WTC11 (cell line): ENCODE results near the gene ACP4. TPM values are rescaled to one million over a fixed set of nuclear protein-coding genes. Genes with fewer than 3 reads are reported as not detected.

Experiments
- ATAC-seq: fragments of 200-7000 bp; cut with Tn5 transposase; 2 replicates; pipeline ENCODE4 v1.10.0; 2021; ENCODE audit warnings: mild to moderate bottlenecking, moderate library complexity
- CTCF ChIA-PET: fragments of 300-600 bp; sonication (Branson Sonifier 250); formaldehyde crosslinking; loops from one replicate; lab custom pipeline; 2021; ENCODE audit warnings: antibody characterized with exemption; lab: Charles Lee
- POLR2A ChIA-PET: fragments of 350-600 bp; sonication (Branson Sonifier 250); formaldehyde crosslinking; loops from one replicate; lab custom pipeline; 2021; ENCODE audit warnings: antibody characterized with exemption; lab: Charles Lee
- DNase-seq: peaks from one replicate; pipeline ENCODE4 v3.0.0; 2021; ENCODE audit warnings: low spot score
- H3K27ac Mint-ChIP-seq: 2 replicates; pipeline ENCODE4 v1.8.0; 2021; ENCODE audit warnings: mixed read lengths
- H3K27me3 Mint-ChIP-seq: 2 replicates; pipeline ENCODE4 v1.8.0; 2021; ENCODE audit warnings: low read depth, mild to moderate bottlenecking, moderate library complexity, mixed read lengths
- H3K36me3 Mint-ChIP-seq: 2 replicates; pipeline ENCODE4 v1.8.0; 2021; ENCODE audit warnings: mixed read lengths
- H3K4me1 Mint-ChIP-seq: 2 replicates; pipeline ENCODE4 v1.8.0; 2022; ENCODE audit warnings: mixed read lengths
- H3K4me3 Mint-ChIP-seq: 2 replicates; pipeline ENCODE4 v1.8.0; 2021; ENCODE audit warnings: mild to moderate bottlenecking, moderate library complexity, mixed read lengths
- H3K9me3 Mint-ChIP-seq: 2 replicates; pipeline ENCODE4 v1.8.0; 2021; ENCODE audit warnings: mixed read lengths
- ARID4B ChIP-seq: sonication (generic); formaldehyde crosslinking; IDR thresholded peaks from 2 replicates; pipeline ENCODE4 v1.8.0; 2023; ENCODE audit warnings: missing genetic modification reagents, mild to moderate bottlenecking, borderline replicate concordance
- E2F1 ChIP-seq: sonication (generic); formaldehyde crosslinking; IDR thresholded peaks from 2 replicates; pipeline ENCODE4 v1.8.0; 2022; ENCODE audit warnings: mild to moderate bottlenecking, missing genetic modification reagents
- ETV6 ChIP-seq: sonication (generic); formaldehyde crosslinking; IDR thresholded peaks from 2 replicates; pipeline ENCODE4 v1.8.1; 2022; ENCODE audit warnings: mild to moderate bottlenecking, missing genetic modification reagents
- GRHL2 ChIP-seq: fragments of 250-450 bp; sonication (Bioruptor Pico); IDR thresholded peaks from 2 replicates; pipeline ENCODE4 v1.8.0; 2022; ENCODE audit warnings: mild to moderate bottlenecking, moderate library complexity; ENCODE audit not compliant: insufficient replicate concordance, severe bottlenecking
- GTF2I ChIP-seq: fragments of 250-450 bp; sonication (Bioruptor Pico); conservative IDR thresholded peaks from 2 replicates; pipeline ENCODE4 v1.4.0; 2021; ENCODE audit warnings: mild to moderate bottlenecking
- JUN ChIP-seq: sonication (generic); formaldehyde crosslinking; IDR thresholded peaks from 2 replicates; pipeline ENCODE4 v1.8.0; 2023; ENCODE audit warnings: mild to moderate bottlenecking, missing genetic modification reagents
- MXD4 ChIP-seq: fragments of 250-450 bp; sonication (Bioruptor Pico); IDR thresholded peaks from 2 replicates; pipeline ENCODE4 v1.8.0; 2021; ENCODE audit warnings: mild to moderate bottlenecking, moderate library complexity, borderline replicate concordance
- NR3C1 ChIP-seq: sonication (generic); formaldehyde crosslinking; conservative IDR thresholded peaks from 2 replicates; pipeline ENCODE4 v1.8.1; 2023; ENCODE audit warnings: low read depth, mild to moderate bottlenecking, missing genetic modification reagents
- OVOL2 ChIP-seq: fragments of 250-450 bp; sonication (Bioruptor Pico); IDR thresholded peaks from 2 replicates; pipeline ENCODE4 v1.9.0; 2021; ENCODE audit warnings: mild to moderate bottlenecking, borderline replicate concordance
- PREB ChIP-seq: sonication (generic); formaldehyde crosslinking; IDR thresholded peaks from 2 replicates; pipeline ENCODE4 v1.8.1; 2022; ENCODE audit warnings: mild to moderate bottlenecking, missing genetic modification reagents, moderate library complexity, borderline replicate concordance
- PRRX2 ChIP-seq: fragments of 250-450 bp; sonication (Bioruptor Pico); IDR thresholded peaks from 2 replicates; pipeline ENCODE4 v1.8.0; 2021; ENCODE audit warnings: mild to moderate bottlenecking
- SOX15 ChIP-seq: fragments of 250-450 bp; sonication (Bioruptor Pico); IDR thresholded peaks from 2 replicates; pipeline ENCODE4 v1.9.0; 2021; ENCODE audit warnings: mild to moderate bottlenecking
- SP1 ChIP-seq: sonication (generic); formaldehyde crosslinking; conservative IDR thresholded peaks from 2 replicates; pipeline ENCODE4 v1.8.1; 2022; ENCODE audit warnings: missing genetic modification reagents
- ZBTB21 ChIP-seq: sonication (generic); formaldehyde crosslinking; IDR thresholded peaks from 2 replicates; pipeline ENCODE4 v1.8.1; 2023; ENCODE audit warnings: mild to moderate bottlenecking, missing genetic modification reagents, borderline replicate concordance
- ZMAT4 ChIP-seq: fragments of 250-450 bp; sonication (Bioruptor Pico); IDR thresholded peaks from 2 replicates; pipeline ENCODE4 v1.9.0; 2021; ENCODE audit warnings: mild to moderate bottlenecking
- ZNF121 ChIP-seq: sonication (generic); formaldehyde crosslinking; IDR thresholded peaks from 2 replicates; pipeline ENCODE4 v1.8.0; 2023; ENCODE audit warnings: missing genetic modification reagents
- ZNF423 ChIP-seq: fragments of 250-450 bp; sonication (Bioruptor Pico); IDR thresholded peaks from 2 replicates; pipeline ENCODE4 v2.1.2; 2022; ENCODE audit warnings: mild to moderate bottlenecking, moderate library complexity
- total RNA-seq: library from RNA; stranded (reverse); gene quantifications from 3 replicates; pipeline ENCODE4 v1.2.3, GENCODE V29; 2021

Gene ACP4
- total RNA-seq, 1 experiment from 2014 or later, result not detected

- no peaks in the 10 kb centered on the region for H3K9me3 Mint-ChIP-seq
- peaks cover 17% of the 10 kb centered on the region for H3K4me1 Mint-ChIP-seq
- ATAC-seq (no peak), DNase-seq (no peak)
- H3K4me3 Mint-ChIP-seq, result no peak overlapping the region
- H3K27ac Mint-ChIP-seq, result no peak overlapping the region
- no peak for TF ChIP-seq PREB (CRISPR knock-in tag)
- TF ChIP-seq MXD4 (CRISPR knock-in tag), result no peak
- TF ChIP-seq OVOL2, result no peak
- TF ChIP-seq PRRX2 (CRISPR knock-in tag), result no peak
- no peak for TF ChIP-seq SP1 (CRISPR knock-in tag)
- TF ChIP-seq ZBTB21, result no peak
- no peak for TF ChIP-seq SOX15 (CRISPR knock-in tag)
- no peaks in the 10 kb centered on the region for H3K36me3 Mint-ChIP-seq
- ChIA-PET POLR2A (no interaction called here), CTCF (no interaction called here)
- peaks cover 59% of the 10 kb centered on the region for H3K27me3 Mint-ChIP-seq
These were observed 42.5 kb downstream of the ACP4 start for GRCh38 chr19:50832666-50833065.

- H3K27me3 Mint-ChIP-seq, result peaks cover 55% of the 10 kb centered on the region
- TF ChIP-seq ETV6, result no peak
- TF ChIP-seq GRHL2 (CRISPR knock-in tag), result no peak
- TF ChIP-seq E2F1 (CRISPR knock-in tag), result no peak
- TF ChIP-seq JUN (CRISPR knock-in tag), result no peak
- no peak for TF ChIP-seq ZNF423 (CRISPR knock-in tag)
- TF ChIP-seq MXD4 (CRISPR knock-in tag), result no peak
- POLR2A ChIA-PET, result no interaction called here
- no peak for ATAC-seq
- no peak within 1 kb of the TSS for H3K4me3 Mint-ChIP-seq
- DNase-seq, result no peak
- H3K4me1 Mint-ChIP-seq, result peaks cover 19% of the 10 kb centered on the region
- no peak within 1 kb of the TSS for H3K27ac Mint-ChIP-seq
- CTCF ChIA-PET, result no interaction called here
- H3K36me3 Mint-ChIP-seq, result no peaks in the 10 kb centered on the region
- no peaks in the 10 kb centered on the region for H3K9me3 Mint-ChIP-seq
These were observed 43.0 kb downstream of the ACP4 start, which contains the start of gene KLK15 for GRCh38 chr19:50833117-50833801. Gene KLK15, minus strand, starts transcription at chr19:50833574. Its CDS starts 2,082 bp downstream, at chr19:50831492.

GRCh38 chr19:50833802-50834167, 43.6 kb downstream of the ACP4 start:
- Mint-ChIP-seq H3K4me3 (no peak overlapping the region), H3K27me3 (peaks cover 55% of the 10 kb centered on the region), H3K4me1 (peaks cover 21% of the 10 kb centered on the region), H3K9me3 (no peaks in the 10 kb centered on the region), H3K36me3 (no peaks in the 10 kb centered on the region), H3K27ac (no peak overlapping the region)
- ChIA-PET CTCF (no interaction called here), POLR2A (no interaction called here)
- TF ChIP-seq GTF2I (CRISPR knock-in tag) (no peak), ZMAT4 (CRISPR knock-in tag) (no peak), NR3C1 (CRISPR knock-in tag) (no peak), ZNF121 (no peak), JUN (CRISPR knock-in tag) (no peak), ARID4B (CRISPR knock-in tag) (no peak)
- DNase-seq, result no peak
- ATAC-seq, result no peak
